22Rv1 (cell line): Measurements from ENCODE around the gene KLHL29.

Experiments
- ZFX ChIP-seq: fragments of 450-650 bp; IDR thresholded peaks from 2 replicates; pipeline ENCODE4 v1.6.1; 2017; ENCODE audit warnings: antibody characterized with exemption, borderline replicate concordance
- TF ChIP-seq, protein P1 (sequence below): fragments of 450-650 bp; IDR thresholded peaks from 2 replicates; pipeline ENCODE4 v1.5.1; 2017; ENCODE audit warnings: mild to moderate bottlenecking

DNA sequence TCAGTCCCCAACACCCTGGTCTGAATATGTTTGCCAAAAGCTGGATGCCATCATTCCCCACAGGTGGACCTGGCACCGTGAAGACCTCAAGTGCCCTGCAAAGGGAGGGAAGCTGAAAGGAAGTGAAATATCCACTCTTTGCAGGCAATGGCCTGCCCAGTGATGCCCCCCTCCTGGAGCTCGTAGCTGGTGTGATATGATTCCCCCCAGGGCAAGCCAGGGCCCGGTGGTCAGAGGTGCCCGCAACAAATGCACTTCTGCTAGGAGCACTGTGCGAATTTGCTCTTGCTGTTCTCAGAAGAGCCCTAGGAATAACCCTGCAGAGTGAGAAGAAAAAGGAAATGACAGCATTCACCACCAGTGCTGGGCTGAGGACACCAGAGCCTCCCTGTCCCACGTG is 247.4 kb downstream of the KLHL29 start:
- TF ChIP-seq, protein P1, sequence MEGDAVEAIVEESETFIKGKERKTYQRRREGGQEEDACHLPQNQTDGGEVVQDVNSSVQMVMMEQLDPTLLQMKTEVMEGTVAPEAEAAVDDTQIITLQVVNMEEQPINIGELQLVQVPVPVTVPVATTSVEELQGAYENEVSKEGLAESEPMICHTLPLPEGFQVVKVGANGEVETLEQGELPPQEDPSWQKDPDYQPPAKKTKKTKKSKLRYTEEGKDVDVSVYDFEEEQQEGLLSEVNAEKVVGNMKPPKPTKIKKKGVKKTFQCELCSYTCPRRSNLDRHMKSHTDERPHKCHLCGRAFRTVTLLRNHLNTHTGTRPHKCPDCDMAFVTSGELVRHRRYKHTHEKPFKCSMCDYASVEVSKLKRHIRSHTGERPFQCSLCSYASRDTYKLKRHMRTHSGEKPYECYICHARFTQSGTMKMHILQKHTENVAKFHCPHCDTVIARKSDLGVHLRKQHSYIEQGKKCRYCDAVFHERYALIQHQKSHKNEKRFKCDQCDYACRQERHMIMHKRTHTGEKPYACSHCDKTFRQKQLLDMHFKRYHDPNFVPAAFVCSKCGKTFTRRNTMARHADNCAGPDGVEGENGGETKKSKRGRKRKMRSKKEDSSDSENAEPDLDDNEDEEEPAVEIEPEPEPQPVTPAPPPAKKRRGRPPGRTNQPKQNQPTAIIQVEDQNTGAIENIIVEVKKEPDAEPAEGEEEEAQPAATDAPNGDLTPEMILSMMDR, result no peak
- no peak for TF ChIP-seq ZFX
